ENCODE data around the gene OR10H3. TPM values are rescaled to one million over a fixed set of nuclear protein-coding genes. Genes with fewer than 3 reads are reported as not detected.

The OR10H3 gene
- polyA plus RNA-seq, 1 donor (not counting 4 experiments of a cell fraction or from before 2014, with no cell fraction given) = not detected

GRCh38 chr19:15776991-15777970 lies 39.5 kb downstream of the OR10H3 start:
- no peak overlapping the region for H3K4me3 ChIP-seq (ENCODE audit: control insufficient read depth in 2 of 3, extremely low read depth in 1 of 3, insufficient read depth in 2 of 3, low read depth in 1 of 3, low read length in 3 of 3)
- H3K9me1 ChIP-seq (ENCODE audit: control insufficient read depth, extremely low read depth, insufficient read depth, low read length) = no peaks in the 10 kb centered on the region
- dilution Hi-C loops (cut with MboI; ENCODE audit: extremely low pct_ligation_motif_present, low sequenced_read_pairs) = no loop called here
- H4K20me1 ChIP-seq (ENCODE audit: control insufficient read depth, extremely low read depth, insufficient read depth, low read length) = no peaks in the 10 kb centered on the region
- H3K4me2 ChIP-seq (ENCODE audit: control insufficient read depth, extremely low read depth, insufficient read depth, low read depth, low read length) = no peak overlapping the region
- no peak overlapping the region for H3K27ac ChIP-seq (ENCODE audit: control insufficient read depth, insufficient read depth, low read length)
- H3K27me3 ChIP-seq (ENCODE audit: control insufficient read depth, extremely low read depth, insufficient read depth, low read length) = no peaks in the 10 kb centered on the region
- no peaks in the 10 kb centered on the region for H3K79me2 ChIP-seq (ENCODE audit: control insufficient read depth, insufficient read depth, low read length)
- no peak for DNase-seq (ENCODE audit: low read depth, low spot score)
- no peaks in the 10 kb centered on the region for H3K4me1 ChIP-seq (ENCODE audit: control insufficient read depth, extremely low read depth, insufficient read depth, low read length)
- FAIRE-seq = no peak
- no peak overlapping the region for H3K9ac ChIP-seq (ENCODE audit: control insufficient read depth, extremely low read depth, insufficient read depth, low read length)
- H3K36me3 ChIP-seq (ENCODE audit: control insufficient read depth in 2 of 2, extremely low read depth in 1 of 2, insufficient read depth in 2 of 2, low read length in 2 of 2) = no peaks in the 10 kb centered on the region
- no peak overlapping the region for H2AFZ ChIP-seq (ENCODE audit: control insufficient read depth, low read length)
- no peaks in the 10 kb centered on the region for H3K9me3 ChIP-seq (ENCODE audit: control insufficient read depth, low read depth, low read length)
- TF ChIP-seq EZH2 (IDR thresholded peaks at IDR 0.05; ENCODE audit: low read length) (no peak), CTCF (optimal IDR thresholded peaks at IDR 0.05 in 1 of 3, IDR thresholded peaks at IDR 0.05 in 1 of 3, conservative IDR thresholded peaks at IDR 0.05 in 1 of 3; ENCODE audit: extremely low read depth in 1 of 3, insufficient read depth in 2 of 3, low read length in 3 of 3) (no peak)

- Histone ChIP-seq H2AFZ (ENCODE audit: control insufficient read depth, low read length) (no peak overlapping the region), H3K4me2 (ENCODE audit: control insufficient read depth, extremely low read depth, insufficient read depth, low read depth, low read length) (no peak overlapping the region), H4K20me1 (ENCODE audit: control insufficient read depth, extremely low read depth, insufficient read depth, low read length) (no peaks in the 10 kb centered on the region), H3K36me3 (ENCODE audit: control insufficient read depth in 2 of 2, extremely low read depth in 1 of 2, insufficient read depth in 2 of 2, low read length in 2 of 2) (no peaks in the 10 kb centered on the region), H3K9me3 (ENCODE audit: control insufficient read depth, low read depth, low read length) (no peaks in the 10 kb centered on the region), H3K9ac (ENCODE audit: control insufficient read depth, extremely low read depth, insufficient read depth, low read length) (no peak overlapping the region), H3K79me2 (ENCODE audit: control insufficient read depth, insufficient read depth, low read length) (no peaks in the 10 kb centered on the region), H3K27me3 (ENCODE audit: control insufficient read depth, extremely low read depth, insufficient read depth, low read length) (no peaks in the 10 kb centered on the region), H3K27ac (ENCODE audit: control insufficient read depth, insufficient read depth, low read length) (no peak overlapping the region), H3K4me1 (ENCODE audit: control insufficient read depth, extremely low read depth, insufficient read depth, low read length) (no peaks in the 10 kb centered on the region), H3K9me1 (ENCODE audit: control insufficient read depth, extremely low read depth, insufficient read depth, low read length) (no peaks in the 10 kb centered on the region), H3K4me3 (ENCODE audit: control insufficient read depth in 2 of 3, extremely low read depth in 1 of 3, insufficient read depth in 2 of 3, low read depth in 1 of 3, low read length in 3 of 3) (no peak overlapping the region)
- dilution Hi-C loops (cut with MboI; ENCODE audit: extremely low pct_ligation_motif_present, low sequenced_read_pairs) = no loop called here
- no peak for TF ChIP-seq EZH2 (IDR thresholded peaks at IDR 0.05; ENCODE audit: low read length)
- TF ChIP-seq CTCF (optimal IDR thresholded peaks at IDR 0.05 in 1 of 3, IDR thresholded peaks at IDR 0.05 in 1 of 3, conservative IDR thresholded peaks at IDR 0.05 in 1 of 3; ENCODE audit: extremely low read depth in 1 of 3, insufficient read depth in 2 of 3, low read length in 3 of 3) = no peak
- no peak for FAIRE-seq
- DNase-seq (ENCODE audit: low read depth, low spot score) = no peak
Measured at GRCh38 chr19:15779756-15780476, 42.1 kb downstream of the OR10H3 start.

Data from keratinocyte (primary cell).